CD4-positive, alpha-beta T cell treated with Interleukin-4 for 1 hour (primary cell): ENCODE results near the gene SPEF1.

ENCODE experiments used
- DNase-seq, 2 donors: peaks; one replicate each; pipeline ENCODE4 v3.0.0-alpha.2; 2020 to 2022

The SPEF1 gene

DNA sequence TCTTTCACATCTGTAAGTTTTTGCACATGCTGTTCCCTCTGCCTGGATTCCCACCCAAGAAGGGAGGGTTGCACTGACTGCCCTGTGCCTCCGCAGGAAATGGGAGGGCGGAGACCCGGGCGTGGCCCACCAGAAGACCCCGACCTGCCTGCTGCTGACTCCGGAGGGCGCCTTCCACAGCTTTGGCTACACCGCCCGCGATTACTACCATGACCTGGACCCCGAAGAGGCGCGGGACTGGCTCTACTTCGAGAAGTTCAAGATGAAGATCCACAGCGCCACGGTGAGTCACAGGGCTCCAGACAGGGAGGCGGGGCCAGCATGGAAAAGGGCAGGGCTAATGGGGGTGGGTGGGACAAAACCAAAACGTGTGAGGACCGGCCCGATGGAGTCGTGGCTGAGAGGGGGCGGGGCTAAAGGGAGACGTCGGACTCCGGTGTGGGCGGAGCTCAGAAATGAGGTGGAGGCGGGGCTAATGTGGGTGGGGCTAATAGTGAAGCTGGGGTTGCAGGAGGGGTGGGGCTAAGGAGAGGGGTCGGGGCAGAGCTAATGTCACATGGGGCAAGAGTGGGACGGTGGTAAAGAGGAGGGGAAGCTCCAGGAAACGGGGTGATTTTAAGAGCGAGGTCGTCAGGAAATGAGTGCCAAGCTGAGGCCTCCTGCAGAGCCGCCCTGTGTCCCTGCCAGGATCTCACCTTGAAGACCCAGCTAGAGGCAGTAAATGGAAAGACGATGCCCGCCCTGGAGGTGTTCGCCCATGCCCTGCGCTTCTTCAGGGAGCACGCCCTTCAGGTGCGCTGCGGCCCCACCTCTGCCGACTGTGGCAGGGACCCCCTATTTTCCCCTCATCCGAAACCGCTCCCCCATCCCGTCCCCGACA lies 36.2 kb downstream of the SPEF1 start:
- peak; percentile 85 to 89 for DNase-seq

DNA sequence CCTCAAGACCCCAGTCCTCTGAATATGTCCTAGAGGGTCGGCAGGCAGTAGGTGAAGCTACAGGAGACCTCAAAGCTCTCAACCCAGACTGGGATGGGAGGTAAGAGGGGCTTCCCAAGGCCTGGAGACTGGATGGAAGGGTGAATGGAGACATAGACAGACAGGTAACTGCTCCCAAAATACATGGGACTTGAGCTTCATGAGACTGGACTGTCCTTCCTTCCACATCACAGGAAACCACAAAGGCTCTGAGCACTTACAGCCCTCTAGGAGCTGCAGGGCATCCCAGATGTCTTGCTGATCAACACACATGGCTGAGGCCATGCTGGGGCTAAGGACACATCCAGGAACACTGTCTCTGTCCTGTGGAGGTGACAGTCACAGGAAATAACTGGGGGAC lies 37.2 kb downstream of the SPEF1 start:
- no peak for DNase-seq

DNA sequence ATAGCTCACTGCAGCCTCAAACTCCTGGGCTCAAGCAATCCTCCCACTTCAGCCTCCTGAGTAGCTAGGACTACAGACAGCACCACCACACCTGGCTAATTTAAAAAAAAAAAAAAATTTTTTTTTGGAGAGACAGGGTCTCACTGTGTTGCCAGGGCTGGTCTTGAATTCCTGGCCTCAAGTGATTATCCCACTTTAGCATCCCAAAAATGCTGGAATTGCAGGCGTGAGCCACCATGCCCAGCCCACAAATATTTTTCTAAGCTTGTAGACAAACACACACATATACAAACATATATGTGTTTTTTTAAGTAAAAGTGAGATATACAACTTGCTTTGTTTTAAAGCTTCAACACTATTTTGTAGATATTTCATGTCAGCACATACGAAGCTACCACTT lies 38.0 kb downstream of the SPEF1 start:
- no peak for DNase-seq

DNA sequence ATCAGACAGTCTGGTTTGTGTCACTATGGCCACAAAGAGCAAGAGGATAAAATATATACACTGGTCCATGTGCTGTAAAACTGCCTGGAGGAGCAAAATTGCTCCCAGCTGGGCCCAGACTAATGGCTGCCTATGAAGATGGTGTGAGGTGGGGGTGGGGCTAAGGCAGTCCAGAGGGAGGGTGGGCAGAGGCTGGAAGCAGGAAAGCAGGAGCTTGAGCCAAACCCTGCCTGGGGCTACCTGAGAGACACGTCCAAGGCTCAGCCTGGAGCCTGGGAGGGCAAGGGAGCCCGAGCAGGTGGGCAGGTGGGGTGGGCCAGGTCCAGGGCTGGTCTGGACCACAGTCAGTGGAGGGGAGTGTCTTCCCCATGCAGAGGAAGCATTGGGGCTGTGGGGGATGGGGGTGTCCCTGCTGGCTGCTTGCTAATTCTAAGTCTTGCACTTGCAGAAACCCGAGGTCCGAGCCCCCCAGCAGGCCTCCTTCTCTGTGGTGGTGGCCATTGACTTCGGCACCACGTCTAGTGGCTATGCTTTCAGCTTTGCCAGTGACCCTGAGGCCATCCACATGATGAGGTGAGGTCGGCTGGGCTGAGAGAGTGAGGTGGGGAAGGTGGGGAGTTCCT lies 39.3 kb downstream of the SPEF1 start:
- DNase-seq = no peak

DNA sequence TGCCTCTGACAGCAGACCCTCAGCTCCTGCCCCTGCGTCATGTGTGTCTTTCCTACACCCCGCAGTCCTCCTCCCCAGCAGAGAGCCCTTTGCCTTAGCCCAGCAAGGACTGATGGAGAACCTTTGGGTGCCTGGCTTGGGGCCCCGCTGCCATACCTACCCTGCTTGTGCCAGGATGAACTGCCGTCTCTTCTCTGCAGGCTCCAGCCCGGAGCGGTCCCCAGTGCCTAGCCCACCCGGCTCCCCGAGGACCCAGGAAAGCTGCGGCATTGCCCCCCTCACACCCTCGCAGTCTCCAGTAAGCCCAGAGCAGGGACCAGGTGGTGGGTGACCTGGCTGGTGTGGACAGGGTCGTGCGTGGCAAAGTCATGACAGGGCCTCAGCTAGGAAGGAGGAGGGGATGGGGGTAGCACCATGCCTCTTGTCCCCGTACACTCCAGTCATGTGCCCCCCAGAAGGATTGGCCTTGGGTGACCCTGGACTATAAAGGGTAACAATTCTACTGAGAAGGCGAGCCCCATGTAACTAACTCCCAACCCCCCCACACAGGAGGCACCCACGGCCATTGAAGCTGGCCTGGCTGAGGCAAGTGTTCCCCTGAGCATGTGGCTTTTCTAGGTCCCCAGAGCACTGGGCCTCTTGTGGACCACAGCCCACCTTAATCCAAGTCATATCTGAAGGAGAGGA lies 40.5 kb downstream of the SPEF1 start:
- no peak for DNase-seq

DNA sequence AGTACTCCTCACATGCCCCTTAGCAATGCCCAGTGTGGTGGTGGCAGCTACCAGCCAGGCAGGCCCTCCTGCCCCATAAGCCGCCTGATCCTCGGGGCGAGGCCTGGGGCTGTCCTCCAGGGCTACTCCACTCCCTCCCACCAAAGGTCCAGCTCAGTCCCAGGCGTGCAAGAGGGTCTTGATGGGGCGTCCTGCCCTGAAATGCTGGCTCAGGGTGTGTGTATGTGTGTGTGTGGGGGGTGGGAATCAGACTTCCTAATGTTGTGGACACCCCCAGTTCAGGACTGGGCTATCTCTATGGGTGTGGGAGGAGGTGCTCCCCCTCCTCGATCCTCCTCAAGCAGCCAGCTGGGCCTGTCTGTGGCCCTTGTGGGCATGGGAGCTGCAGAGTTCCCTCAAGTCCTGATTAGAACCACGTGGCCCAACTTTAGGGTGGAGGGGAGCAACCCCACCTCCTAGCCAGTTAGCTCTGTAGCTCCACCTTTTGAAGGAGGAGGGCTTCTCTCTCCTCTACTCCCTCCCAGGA lies 41.3 kb downstream of the SPEF1 start:
- no peak for DNase-seq

DNA sequence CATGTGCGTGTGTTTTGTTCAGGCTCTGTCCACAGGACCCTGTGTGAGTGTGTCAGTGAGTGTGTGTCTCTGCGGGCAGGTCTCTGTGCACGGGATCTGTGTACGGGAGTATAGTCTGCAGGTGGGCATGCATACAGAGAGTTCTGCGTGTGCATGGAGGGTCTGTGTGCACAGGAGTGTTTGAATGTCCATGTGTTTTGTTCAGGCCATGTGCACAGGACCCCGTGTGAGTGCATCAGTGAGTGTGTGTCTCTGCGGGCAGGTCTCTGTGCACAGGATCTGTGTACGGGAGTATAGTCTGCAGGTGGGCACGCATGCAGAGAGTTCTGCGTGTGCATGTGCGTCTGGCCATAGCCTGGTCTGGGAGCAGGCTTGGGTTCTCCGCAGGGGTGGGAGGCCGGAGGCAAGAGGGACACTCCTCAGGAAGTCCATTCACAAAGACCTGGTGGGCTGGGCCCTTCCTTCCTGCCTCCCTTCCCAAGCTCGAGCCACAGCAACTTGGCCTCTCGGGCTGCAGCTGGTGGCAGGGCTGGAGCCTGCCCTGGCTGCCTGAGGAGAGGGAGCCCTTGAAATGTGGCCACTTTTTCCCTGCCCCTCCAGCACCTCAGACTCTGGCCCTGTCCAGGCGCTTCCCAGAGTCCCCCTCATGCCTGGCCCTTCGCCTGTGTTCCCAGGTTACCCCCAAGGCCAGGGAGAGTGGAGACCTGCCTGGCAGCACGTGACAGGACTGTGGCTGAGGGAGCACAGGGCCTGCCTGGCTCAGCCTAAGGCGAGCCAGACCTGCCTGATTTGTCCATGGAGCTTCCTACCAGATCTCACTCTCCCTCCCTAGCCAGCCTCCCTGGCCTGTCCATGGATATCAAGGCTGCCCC lies 42.0 kb downstream of the SPEF1 start:
- DNase-seq = no peak

DNA sequence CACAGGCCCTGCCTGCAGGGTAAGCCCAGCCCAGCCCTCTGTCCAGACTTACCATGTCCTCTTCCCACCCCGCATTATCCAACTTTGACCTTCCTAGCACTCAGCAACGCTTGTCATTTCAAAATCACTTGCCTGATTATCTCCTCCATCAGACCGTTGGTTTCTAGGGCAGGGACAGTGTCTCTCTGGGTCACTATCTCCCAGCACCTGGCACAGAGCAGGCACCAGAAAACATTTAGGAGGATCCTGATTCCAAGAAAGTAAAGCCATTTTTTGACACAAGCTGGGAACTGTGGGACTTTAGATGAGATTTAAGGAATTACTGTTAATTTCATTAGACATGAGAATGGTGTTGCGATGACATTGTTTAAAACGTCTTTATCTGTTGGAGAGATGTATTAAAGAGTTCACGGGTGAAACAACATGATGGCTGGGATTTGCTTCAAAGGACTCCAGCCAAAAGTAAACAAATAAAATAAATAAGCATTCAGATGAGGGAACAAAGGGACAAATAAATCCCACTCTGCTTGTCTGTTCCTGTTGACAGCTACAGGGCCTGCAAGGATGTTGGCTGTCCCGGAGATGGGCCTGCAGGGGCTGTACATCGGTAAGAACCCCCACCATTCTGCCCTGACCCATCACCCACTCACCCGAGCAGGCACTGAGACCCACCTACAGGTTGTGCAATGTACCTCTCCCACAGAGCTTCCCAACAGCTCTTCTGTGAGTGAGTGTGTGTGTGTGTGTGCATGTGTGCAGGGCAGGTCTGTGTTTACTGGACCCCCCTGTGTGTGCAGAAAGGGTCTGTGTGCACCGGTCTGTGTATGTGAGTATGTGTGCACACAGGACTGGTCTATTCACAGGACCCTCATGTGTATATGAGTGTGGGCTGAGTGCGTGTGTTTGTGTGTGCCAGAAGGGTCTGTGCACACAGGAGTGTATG lies 42.9 kb downstream of the SPEF1 start:
- DNase-seq = no peak

DNA sequence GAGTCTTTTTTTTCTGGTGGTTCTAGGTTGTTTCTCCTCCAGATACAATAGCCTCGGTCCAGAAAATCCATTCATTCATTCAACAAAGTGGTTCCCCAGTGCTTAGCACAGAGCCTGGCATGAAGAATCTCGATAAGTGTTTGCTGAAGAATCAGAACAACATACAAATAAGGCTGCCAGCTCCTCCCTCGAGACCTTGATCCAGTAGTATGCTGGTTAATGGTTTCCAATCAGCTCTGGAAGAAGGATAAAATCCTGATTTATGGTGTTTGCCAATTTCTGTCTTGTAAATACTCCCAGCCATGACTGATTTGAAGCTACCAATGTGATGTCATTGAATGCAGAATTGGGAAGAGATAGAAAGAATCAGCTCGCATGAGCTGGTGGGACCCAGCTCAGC lies 45.5 kb downstream of the SPEF1 start:
- no peak for DNase-seq

DNA sequence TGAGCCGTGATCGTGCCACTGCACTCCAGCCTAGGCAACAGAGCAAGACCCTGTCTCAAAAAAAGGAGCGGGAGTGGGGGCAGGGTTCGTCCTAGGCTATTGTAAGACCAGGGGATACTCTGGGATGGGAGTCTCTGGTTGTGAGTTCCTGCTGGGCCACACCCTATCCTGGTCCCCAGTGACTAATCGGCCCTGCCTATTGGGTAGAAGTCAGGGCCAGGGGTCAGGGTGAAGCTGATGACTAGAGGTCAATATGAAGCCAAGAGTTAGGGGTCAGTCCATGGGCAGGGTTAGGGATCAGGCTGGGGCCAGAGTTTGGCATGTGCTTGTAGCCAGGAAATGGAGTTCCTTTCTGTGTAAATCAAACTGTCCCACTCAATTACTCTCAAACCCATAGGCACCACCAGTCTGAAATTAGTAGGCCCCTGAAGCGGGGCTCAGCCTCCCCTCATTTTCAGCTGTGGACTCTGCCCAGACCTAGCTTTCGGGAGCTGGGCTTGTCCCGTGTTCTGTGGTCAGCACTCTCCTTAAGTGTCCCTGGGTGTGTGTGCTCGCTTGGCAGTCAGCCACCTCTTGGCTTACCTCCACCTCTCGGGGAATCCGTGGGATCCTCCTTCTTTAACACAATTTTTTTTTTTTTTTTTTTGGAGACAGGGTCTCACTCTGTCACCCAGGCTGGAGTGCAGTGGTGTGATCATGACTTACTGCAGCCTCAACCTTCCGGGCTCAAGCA lies 47.0 kb downstream of the SPEF1 start:
- DNase-seq = no peak

DNA sequence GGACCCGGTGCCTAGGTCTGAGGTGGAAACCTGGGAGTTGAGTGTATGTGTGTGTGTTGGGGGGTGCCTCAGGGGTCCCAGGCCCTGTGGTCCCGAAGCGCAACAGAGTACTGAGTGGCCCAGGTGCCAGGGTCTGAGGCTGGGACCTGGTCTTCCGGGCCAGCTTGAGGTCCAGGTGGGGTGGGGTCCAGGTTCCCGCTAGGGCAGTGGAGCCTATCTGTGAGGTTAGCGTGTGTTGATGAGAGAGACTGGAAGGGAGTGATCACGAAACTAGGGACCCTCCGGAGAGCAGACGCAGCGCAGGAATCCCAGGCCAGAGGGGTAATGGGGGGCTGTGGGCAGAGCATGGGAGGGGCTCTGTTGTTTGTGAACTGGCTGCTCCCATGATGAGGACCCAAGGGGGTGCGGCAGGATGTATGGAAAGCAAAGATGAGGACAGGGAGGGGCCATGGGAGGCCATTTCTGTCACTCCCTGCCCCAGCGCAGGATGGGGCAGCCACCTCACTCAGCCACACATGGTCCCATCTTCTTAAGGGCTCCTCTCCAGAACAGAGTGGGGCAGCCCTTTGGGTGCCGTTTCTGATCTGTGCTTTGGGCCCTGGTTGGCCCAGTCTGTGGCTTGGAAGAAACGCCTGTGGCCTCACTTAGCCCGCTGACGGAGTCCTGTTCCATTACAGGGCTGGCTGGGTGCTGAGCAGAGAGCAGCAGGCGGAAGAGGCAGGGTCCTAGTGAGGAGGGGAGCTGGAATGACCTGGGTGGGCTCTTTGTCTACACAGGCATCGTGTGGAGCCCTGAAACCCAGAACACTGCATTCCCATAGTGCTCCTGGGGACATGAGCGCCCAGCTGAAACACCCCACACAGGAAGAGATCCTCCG lies 47.9 kb downstream of the SPEF1 start:
- no peak for DNase-seq

DNA sequence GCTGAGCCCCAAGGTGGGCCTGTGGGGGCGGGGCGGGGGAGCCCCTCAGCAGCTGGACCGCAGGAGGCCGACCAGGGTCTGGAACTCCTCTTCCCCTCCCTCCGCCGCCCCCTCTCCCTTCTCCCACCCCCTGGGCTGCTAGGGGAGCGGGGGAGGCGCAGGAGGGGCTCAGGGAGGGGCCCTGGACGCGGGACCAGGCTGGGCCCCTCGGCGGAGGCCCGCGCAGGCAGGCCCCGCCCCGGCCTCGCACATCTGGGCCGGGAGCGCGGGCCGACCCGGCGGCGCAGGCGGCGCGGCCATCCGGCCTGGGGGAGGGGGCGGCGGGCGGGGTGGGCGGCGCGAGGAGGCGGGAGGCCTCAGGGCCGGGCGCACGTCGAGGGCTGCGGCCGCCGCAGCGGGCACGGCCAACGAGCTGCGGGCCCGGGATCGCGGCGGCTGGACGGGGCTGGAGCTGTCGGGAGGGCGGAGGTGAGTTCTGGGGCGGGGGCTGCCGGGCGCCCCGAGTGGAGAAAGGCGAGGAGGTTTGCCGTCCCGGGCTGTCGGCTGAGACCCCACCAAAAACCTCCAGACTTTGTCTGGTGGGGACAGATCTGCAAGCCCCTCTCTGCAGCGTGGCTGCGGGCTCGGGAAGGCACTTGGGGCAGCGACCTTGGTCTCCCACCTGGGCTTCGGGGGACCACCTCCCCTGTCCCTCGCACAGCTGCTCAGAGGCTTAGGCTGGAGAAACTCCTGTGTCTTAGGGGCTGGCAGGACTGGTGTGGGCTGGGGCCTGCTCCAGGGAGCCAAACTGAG lies 48.7 kb downstream of the SPEF1 start, which contains the start of gene HSPA12B:
HSPA12B (plus strand) TSS at position 359 of the 792 bp plus-strand sequence. CDS start 5,990 bp downstream, outside the sequence.
- no peak for DNase-seq

DNA sequence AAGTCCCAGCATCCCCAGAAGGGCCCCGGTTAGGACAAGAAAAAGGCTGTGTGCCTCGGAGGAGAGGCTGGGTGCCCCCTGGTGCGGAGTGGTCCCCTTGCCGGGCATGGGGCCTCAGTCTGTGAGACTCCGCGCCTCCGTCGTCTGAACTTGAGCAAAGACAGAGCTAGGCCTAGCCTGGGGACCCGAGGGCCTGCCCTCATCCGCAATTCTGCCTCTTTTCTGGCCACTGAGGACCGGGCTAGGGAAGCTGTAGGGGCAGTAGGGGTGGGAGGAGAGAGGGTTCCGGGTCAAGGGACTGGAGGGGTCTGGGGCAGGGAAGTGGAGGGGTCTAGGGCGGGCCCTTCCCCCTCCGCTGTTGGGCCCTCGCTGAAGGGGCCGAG lies 49.3 kb downstream of the SPEF1 start:
- DNase-seq = no peak

DNA sequence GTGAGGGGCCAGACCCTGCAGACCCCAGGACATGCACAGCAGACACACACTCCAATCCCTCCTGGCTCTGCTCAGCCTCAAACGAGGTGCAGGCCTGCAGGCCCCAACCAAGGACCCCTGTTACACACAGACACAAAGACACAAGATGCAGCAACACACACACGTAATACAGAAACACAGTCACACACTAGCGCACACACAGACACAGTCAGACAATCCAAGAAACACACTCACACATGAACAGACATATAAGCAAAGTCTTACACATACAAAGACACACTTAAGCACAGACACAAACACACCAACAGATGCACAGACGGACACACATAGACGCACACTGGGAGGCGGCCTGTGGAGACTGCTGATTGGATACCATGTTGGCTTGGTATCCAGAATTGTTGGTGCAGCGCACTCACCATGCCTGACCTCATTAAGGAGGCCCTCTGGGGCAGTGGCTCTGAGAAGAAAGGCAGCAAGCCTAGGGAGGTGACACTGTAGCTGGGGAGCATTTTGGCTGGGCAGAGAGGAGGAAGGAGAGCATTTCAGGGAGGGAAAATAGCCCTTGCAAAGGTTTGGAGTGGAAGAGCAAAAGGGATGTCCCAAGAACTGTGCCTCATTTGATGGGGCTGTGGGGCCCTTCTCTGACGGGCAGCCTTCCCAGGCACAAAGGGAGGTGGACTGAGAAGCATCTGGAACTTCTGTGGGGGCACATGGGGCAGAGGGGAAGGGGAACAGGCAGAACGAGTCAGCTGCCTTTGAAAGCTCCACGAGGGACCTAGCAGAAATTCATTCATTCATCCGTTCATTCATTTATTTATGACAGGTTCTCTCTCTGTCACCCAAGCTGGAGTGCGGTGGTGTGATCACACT lies 50.2 kb downstream of the SPEF1 start:
- no peak for DNase-seq

DNA sequence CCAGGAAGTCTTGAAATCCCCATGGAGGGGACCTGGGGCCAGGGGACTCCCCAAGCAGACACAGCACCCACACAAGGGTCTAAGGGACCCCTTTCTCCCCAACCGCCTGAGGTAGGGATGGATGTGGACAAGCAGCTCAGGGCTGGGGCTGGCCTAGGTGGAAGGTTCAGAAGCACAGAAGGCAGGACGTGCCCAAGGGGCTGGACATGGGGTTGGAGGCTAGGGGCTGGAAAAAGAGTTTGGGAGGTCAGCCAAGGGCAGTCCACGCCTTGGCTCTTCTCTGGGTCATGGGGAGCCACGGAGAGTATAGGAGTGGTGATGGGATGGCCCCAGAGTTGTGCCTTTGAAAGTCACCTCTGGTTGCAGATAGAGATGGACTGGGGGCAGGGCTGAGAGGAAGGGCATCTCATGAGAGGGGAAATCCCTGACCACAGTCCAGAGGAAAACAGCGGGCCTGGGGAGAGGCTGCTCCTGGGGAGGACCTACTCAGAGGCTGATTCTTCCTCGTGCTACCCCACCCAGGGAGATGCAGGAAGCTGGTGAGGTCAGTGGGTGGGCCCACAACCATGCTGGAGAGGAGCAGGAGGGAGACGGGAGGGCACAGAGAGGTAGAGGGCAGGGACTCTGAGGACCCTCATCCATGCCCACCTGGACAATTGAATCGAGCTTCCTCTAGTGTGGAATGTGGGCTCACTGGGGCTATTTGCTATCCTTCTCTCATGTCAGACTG lies 51.3 kb downstream of the SPEF1 start:
- DNase-seq = no peak

DNA sequence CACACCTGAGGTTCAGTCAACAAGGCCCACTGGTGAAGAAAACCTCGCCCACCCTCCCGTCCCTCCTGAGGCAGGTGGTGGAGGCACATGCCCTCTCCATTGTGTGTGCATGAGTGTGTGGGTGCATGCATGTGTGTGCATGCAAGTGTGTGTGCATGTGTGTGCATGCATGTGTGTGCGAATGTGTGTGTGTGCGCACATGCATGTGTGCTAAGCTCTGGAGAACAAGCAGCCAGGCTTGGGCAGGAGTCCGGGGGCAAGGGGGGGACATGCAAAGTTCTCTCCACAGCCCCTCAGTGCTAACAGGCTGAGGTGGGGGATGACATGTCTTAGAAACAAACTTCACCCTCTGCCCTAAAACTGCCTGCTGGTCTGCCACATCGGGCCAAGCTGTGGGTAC lies 51.9 kb downstream of the SPEF1 start:
- no peak for DNase-seq

DNA sequence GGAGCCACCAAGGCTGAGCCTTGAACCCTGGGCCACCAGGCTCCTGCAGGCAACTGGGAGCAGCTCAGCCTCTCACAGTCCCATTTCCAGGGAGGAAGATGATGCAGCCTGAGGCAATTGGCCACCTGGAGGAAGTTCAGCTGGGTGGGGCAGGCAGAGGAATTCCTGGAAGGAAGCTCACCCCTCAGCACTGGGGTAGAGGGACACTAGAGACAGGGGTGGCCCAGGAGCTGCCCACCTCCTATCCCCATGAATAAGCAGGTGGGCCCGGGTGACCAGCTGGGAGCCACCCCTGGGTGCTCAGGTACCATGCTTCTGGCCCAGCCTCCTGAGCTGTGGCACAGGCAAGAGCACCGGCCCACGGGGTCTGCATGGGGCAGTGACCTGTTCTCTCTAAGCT lies 52.4 kb downstream of the SPEF1 start:
- no peak for DNase-seq
